ENCODE data around the gene PLEKHM1.
"Not testable (repeated sequence)": the region's sequence is repeated elsewhere in the genome, so short reads cannot be mapped to it uniquely, and the experiment has no call there.

DNA sequence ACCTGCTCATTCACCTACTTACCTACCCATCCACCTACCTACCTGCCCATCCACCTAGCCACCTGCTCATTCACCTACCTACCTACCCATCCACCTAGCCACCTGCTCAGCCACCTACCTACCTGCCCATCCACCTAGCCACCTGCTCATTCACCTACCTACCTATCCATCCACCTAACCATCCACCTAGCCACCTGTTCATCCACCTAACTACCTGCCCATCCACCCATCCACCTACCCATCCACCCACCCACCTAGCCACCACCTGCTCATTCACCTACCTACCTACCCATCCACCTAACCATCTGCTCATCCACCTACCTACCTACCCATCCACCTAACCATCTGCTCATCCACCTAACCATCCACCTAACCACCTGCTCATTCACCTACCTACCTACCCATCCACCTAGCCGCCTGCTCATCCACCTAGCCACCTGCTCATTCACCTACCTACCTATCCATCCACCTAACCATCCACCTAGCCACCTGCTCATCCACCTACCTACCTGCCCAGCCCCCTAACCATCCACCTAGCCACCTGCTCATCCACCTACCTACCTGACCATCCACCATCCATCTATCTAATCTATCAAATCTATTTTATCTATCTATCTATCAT lies 40.7 kb downstream of the PLEKHM1 start:
- TF ChIP-seq CSDC2 (CRISPR knock-in tag; IDR thresholded peaks at IDR 0.05); ARNTL (CRISPR knock-in tag; IDR thresholded peaks at IDR 0.05; ENCODE audit: borderline replicate concordance, low read depth); PATZ1 (CRISPR knock-in tag; IDR thresholded peaks at IDR 0.05; ENCODE audit: borderline replicate concordance): not testable (repeated sequence)
